Measurements from ENCODE around the gene FHL1.

FHL1 gene

DNA sequence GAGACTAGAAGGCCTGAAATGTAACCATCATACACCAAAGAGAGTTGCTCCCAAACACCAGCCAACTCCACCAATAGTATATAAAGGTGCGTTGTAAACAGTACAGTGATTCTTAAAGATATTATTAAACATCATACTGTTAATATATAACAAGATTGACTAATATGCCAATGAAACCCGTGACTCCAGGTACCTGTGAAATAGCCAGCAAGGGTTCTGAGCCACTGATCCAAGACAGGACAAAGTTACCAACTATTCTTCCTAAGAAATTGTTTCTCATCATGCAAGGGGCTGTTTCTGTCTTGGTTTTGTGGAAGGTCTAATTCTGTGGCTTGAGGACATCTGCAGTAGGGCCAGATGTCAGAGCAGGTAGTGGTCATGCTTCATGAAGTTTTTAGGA is 47.2 kb downstream of the FHL1 start:
- DNase-seq (ENCODE audit: low spot score in 2 of 2) = no peak
- Mint-ChIP-seq H3K4me1 (peaks cover 21% of the 10 kb centered on the region), H3K4me3 (no peak overlapping the region), H3K27me3 (no peaks in the 10 kb centered on the region), H3K9me3 (no peaks in the 10 kb centered on the region), H3K27ac (ENCODE audit: low read depth) (no peak overlapping the region), H3K36me3 (ENCODE audit: insufficient read depth) (no peaks in the 10 kb centered on the region)
- no peak for ATAC-seq (replicated peaks; ENCODE audit: extremely low read depth, poor library complexity, severe bottlenecking)

- Mint-ChIP-seq H3K9me3 (no peaks in the 10 kb centered on the region), H3K36me3 (ENCODE audit: insufficient read depth) (no peaks in the 10 kb centered on the region), H3K4me1 (peaks cover 21% of the 10 kb centered on the region), H3K4me3 (no peak overlapping the region), H3K27ac (ENCODE audit: low read depth) (no peak overlapping the region), H3K27me3 (no peaks in the 10 kb centered on the region)
- DNase-seq (ENCODE audit: low spot score in 2 of 2) (no peak), ATAC-seq (replicated peaks; ENCODE audit: extremely low read depth, poor library complexity, severe bottlenecking) (no peak)
Measured at GRCh38 chrX:136195247-136195646, 47.9 kb downstream of the FHL1 start.

DNA sequence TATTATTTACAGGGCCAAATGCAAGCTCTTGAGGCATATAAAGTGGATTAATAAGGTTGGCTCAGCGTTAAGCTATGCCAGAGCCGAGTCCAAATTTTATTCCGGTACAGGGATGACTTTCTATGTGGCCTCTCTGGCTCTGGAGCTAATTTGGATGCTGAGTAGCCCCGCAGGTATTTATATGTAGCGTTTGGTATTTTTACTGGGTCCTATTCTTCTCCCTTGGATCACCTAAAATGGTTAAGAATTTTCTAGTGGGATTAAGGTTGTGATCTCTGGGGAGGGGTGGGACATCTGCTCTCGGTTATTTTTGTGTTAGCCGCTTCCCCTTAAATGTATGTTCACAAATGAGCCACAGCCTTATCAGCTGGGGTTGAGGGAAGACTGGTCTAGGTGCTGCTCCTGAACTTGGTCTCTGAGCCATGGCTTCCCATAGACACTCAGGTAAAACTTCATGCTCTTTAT is 49.4 kb downstream of the FHL1 start:
- ATAC-seq (replicated peaks; ENCODE audit: extremely low read depth, poor library complexity, severe bottlenecking) = no peak
- Mint-ChIP-seq H3K4me3 (no peak overlapping the region), H3K27me3 (no peaks in the 10 kb centered on the region), H3K4me1 (peaks cover 21% of the 10 kb centered on the region), H3K9me3 (no peaks in the 10 kb centered on the region), H3K36me3 (ENCODE audit: insufficient read depth) (no peaks in the 10 kb centered on the region), H3K27ac (ENCODE audit: low read depth) (no peak overlapping the region)
- DNase-seq (ENCODE audit: low spot score in 2 of 2) = no peak

- Mint-ChIP-seq H3K36me3 (ENCODE audit: insufficient read depth) (no peaks in the 10 kb centered on the region), H3K27ac (ENCODE audit: low read depth) (no peak overlapping the region), H3K27me3 (no peaks in the 10 kb centered on the region), H3K4me3 (no peak overlapping the region), H3K4me1 (peaks cover 11% of the 10 kb centered on the region), H3K9me3 (no peaks in the 10 kb centered on the region)
- ATAC-seq (replicated peaks; ENCODE audit: extremely low read depth, poor library complexity, severe bottlenecking) (no peak), DNase-seq (ENCODE audit: low spot score in 2 of 2) (no peak)
Measured at GRCh38 chrX:136198010-136198409, 50.7 kb downstream of the FHL1 start.

DNA sequence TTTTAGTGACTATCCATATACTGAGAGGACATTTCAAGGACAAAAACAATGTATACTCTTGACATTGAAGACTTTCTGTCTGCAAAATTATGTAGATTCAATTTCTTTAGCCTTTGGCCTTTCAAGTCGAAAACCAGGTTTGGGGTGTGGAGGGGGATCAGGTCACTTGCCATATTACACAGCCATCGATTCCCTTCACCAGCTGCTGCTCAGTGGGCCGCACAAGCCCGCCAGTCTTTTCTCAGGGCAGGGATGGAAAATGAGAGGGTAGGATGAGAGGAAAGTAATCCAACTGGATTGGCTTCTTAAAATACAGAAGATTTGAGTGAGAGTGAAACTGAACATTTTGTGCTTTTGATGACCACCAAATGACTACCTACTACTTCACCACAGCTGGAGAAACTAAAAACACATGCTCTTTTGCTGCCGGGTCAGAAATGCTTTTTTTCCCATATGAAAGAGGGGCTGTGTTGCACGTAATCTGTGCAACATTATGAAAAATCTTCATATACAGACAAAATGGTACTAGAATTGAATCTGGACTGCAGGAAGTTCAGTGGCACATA is 51.4 kb downstream of the FHL1 start:
- Mint-ChIP-seq H3K4me3 (no peak overlapping the region), H3K4me1 (peaks cover 11% of the 10 kb centered on the region), H3K27ac (ENCODE audit: low read depth) (no peak overlapping the region), H3K27me3 (no peaks in the 10 kb centered on the region), H3K36me3 (ENCODE audit: insufficient read depth) (no peaks in the 10 kb centered on the region), H3K9me3 (no peaks in the 10 kb centered on the region)
- DNase-seq (ENCODE audit: low spot score in 2 of 2) = no peak
- no peak for ATAC-seq (replicated peaks; ENCODE audit: extremely low read depth, poor library complexity, severe bottlenecking)

- no peaks in the 10 kb centered on the region for H3K27me3 Mint-ChIP-seq
- H3K27ac Mint-ChIP-seq (ENCODE audit: low read depth) = no peak overlapping the region
- DNase-seq (ENCODE audit: low spot score in 2 of 2) (no peak), ATAC-seq (replicated peaks; ENCODE audit: extremely low read depth, poor library complexity, severe bottlenecking) (no peak)
- no peaks in the 10 kb centered on the region for H3K9me3 Mint-ChIP-seq
- peaks cover 6% of the 10 kb centered on the region for H3K4me1 Mint-ChIP-seq
- H3K4me3 Mint-ChIP-seq = no peak overlapping the region
- H3K36me3 Mint-ChIP-seq (ENCODE audit: insufficient read depth) = no peaks in the 10 kb centered on the region
Measured at GRCh38 chrX:136199365-136199764, 52.0 kb downstream of the FHL1 start.

GRCh38 chrX:136200466-136200865 is 53.1 kb downstream of the FHL1 start:
- Mint-ChIP-seq H3K4me1 (peaks cover 13% of the 10 kb centered on the region), H3K36me3 (ENCODE audit: insufficient read depth) (no peaks in the 10 kb centered on the region), H3K9me3 (no peaks in the 10 kb centered on the region), H3K27ac (ENCODE audit: low read depth) (no peak overlapping the region), H3K27me3 (no peaks in the 10 kb centered on the region), H3K4me3 (no peak overlapping the region)
- ATAC-seq (replicated peaks; ENCODE audit: extremely low read depth, poor library complexity, severe bottlenecking) (no peak), DNase-seq (ENCODE audit: low spot score in 2 of 2) (no peak)

- Mint-ChIP-seq H3K9me3 (no peaks in the 10 kb centered on the region), H3K4me3 (no peak overlapping the region), H3K36me3 (ENCODE audit: insufficient read depth) (no peaks in the 10 kb centered on the region), H3K27ac (ENCODE audit: low read depth) (no peak overlapping the region), H3K27me3 (no peaks in the 10 kb centered on the region), H3K4me1 (peaks cover 13% of the 10 kb centered on the region)
- DNase-seq (ENCODE audit: low spot score in 2 of 2) (no peak), ATAC-seq (replicated peaks; ENCODE audit: extremely low read depth, poor library complexity, severe bottlenecking) (no peak)
Measured at GRCh38 chrX:136201601-136202000, 54.3 kb downstream of the FHL1 start.

DNA sequence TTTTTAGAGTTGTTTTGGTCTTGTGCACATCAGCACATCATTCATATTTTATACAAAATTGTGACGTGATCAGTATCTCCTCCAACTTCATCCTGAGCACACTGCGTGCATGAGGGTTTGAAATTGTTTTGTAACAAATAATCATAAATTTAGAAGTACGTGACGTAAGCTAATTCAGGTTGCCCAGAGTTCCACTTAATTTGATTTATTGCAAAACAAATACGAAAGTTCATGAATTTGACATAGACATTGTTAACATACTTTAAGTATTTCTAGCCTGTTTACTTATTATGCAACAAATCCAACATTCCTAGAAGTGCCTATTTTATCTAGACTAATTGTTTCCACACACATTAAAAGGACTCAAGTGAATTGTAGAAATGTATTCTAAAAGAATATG is 55.6 kb downstream of the FHL1 start:
- Mint-ChIP-seq H3K27ac (ENCODE audit: low read depth) (no peak overlapping the region), H3K36me3 (ENCODE audit: insufficient read depth) (no peaks in the 10 kb centered on the region), H3K4me1 (peaks cover 13% of the 10 kb centered on the region), H3K27me3 (no peaks in the 10 kb centered on the region), H3K9me3 (no peaks in the 10 kb centered on the region), H3K4me3 (no peak overlapping the region)
- ATAC-seq (replicated peaks; ENCODE audit: extremely low read depth, poor library complexity, severe bottlenecking) (no peak), DNase-seq (ENCODE audit: low spot score in 2 of 2) (no peak)

- H3K4me1 Mint-ChIP-seq = peaks cover 13% of the 10 kb centered on the region
- H3K9me3 Mint-ChIP-seq = no peaks in the 10 kb centered on the region
- peak; percentile 65 for ATAC-seq (replicated peaks; ENCODE audit: extremely low read depth, poor library complexity, severe bottlenecking)
- H3K27ac Mint-ChIP-seq (ENCODE audit: low read depth) = no peak overlapping the region
- no peaks in the 10 kb centered on the region for H3K36me3 Mint-ChIP-seq (ENCODE audit: insufficient read depth)
- H3K4me3 Mint-ChIP-seq = no peak overlapping the region
- no peak for DNase-seq (ENCODE audit: low spot score in 2 of 2)
- no peaks in the 10 kb centered on the region for H3K27me3 Mint-ChIP-seq
Measured at GRCh38 chrX:136203438-136203837, 56.1 kb downstream of the FHL1 start.

DNA sequence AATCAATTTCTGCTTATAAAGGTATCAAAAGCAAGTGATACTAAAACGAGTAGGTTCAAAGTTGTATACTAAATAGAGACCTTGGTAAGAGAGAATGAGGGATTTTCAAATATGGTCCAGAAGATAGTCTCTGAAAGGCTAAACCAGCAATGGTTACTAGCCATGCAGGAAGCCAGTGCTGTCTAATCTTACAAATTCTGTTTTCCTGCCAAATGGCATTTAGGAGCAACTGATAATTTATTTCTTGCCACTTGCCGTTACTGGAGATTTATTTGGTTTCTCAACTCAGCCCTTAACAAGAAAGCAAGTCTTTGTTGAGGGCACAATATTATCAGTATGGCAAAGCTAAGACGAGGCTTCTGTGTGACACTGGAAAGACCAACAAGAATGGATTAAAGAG is 56.6 kb downstream of the FHL1 start:
- H3K9me3 Mint-ChIP-seq = no peaks in the 10 kb centered on the region
- H3K4me3 Mint-ChIP-seq = no peak overlapping the region
- ATAC-seq (replicated peaks; ENCODE audit: extremely low read depth, poor library complexity, severe bottlenecking) = no peak
- no peak for DNase-seq (ENCODE audit: low spot score in 2 of 2)
- no peaks in the 10 kb centered on the region for H3K27me3 Mint-ChIP-seq
- no peak overlapping the region for H3K27ac Mint-ChIP-seq (ENCODE audit: low read depth)
- no peaks in the 10 kb centered on the region for H3K36me3 Mint-ChIP-seq (ENCODE audit: insufficient read depth)
- H3K4me1 Mint-ChIP-seq = peaks cover 13% of the 10 kb centered on the region

DNA sequence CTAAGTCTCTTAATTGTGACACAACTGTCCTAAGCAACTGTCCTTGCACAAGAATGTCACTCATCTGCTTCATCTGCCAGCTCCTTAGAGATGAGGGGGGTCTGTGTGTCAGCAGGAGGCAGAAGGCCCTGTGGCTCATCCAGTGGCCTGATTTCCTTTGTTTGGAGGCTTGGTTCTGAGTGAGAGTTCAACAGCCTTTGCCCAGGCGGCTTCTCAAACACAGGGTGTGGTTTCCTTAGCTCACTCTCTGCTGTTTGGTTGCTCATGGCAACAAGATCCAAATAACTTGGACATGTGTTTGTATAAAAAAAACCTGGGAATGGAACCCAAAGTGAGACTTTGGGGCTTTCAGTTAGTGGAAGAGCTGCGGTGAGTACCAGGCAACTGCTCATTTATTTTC is 57.2 kb downstream of the FHL1 start:
- peak; percentile 55 for ATAC-seq (replicated peaks; ENCODE audit: extremely low read depth, poor library complexity, severe bottlenecking)
- Mint-ChIP-seq H3K27ac (ENCODE audit: low read depth) (peak overlapping the region; percentile 83), H3K4me1 (peaks cover 13% of the 10 kb centered on the region), H3K36me3 (ENCODE audit: insufficient read depth) (no peaks in the 10 kb centered on the region), H3K27me3 (no peaks in the 10 kb centered on the region), H3K4me3 (peak overlapping the region; percentile 18), H3K9me3 (no peaks in the 10 kb centered on the region)
- no peak for DNase-seq (ENCODE audit: low spot score in 2 of 2)

DNA sequence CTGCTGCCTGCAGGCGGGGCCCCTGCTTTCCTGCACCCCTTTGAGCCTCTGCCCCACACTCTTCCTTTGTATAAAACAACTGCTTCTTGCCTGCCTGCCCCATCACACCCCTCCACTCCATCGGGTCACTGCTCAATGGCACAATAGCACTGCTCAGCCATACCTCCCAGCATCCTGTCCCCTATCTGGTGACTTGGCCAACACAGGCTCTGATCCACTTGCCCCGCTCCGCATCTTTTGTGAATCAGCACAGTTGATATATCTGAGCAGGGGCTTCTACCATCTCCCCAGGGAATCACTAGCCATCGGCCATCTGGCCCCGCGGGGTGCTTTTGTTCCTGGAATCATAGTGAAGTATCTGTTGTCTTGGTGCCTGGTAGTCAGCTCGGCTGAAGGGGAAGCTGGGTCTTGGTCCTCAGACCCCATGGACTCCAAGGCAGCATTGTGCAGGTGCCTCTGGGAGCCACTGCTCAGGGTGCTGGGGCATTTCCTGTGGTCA is 58.6 kb downstream of the FHL1 start:
- no peak for ATAC-seq (replicated peaks; ENCODE audit: extremely low read depth, poor library complexity, severe bottlenecking)

More for the DNA sequence above, 58.6 kb downstream of the FHL1 start:
- Mint-ChIP-seq H3K27ac (ENCODE audit: low read depth) (peak overlapping the region; percentile 6), H3K4me3 (no peak overlapping the region), H3K9me3 (no peaks in the 10 kb centered on the region), H3K27me3 (no peaks in the 10 kb centered on the region), H3K4me1 (peaks cover 13% of the 10 kb centered on the region), H3K36me3 (ENCODE audit: insufficient read depth) (no peaks in the 10 kb centered on the region)
- DNase-seq (ENCODE audit: low spot score in 2 of 2) = no peak
